Measurements from ENCODE around the gene MB21D2. TPM values are rescaled to one million over a fixed set of nuclear protein-coding genes. Genes with fewer than 3 reads are reported as not detected.
"Not testable (repeated sequence)": the region's sequence is repeated elsewhere in the genome, so short reads cannot be mapped to it uniquely, and the experiment has no call there.

The MB21D2 gene
- total RNA-seq, 1 experiment from 2014 or later: 2.8 TPM

GRCh38 chr3:192788816-192789515 is 128.7 kb downstream of the MB21D2 start:
- RAD21 ChIA-PET (ENCODE audit: low non-redundant PET in 1 of 2, low total read pairs in 2 of 2, uncharacterized antibody in 2 of 2, unreplicated experiment in 2 of 2); H3K79me2 ChIP-seq (ENCODE audit: insufficient read depth, low read length); H3K9me2 ChIP-seq (ENCODE audit: insufficient read depth); H3K9me3 ChIP-seq (ENCODE audit: control insufficient read depth in 1 of 2, insufficient read depth in 1 of 2, low read depth in 1 of 2, low read length in 2 of 2); H3K9ac ChIP-seq (ENCODE audit: low read length); H3K36me3 ChIP-seq (ENCODE audit: control insufficient read depth in 1 of 2, insufficient read depth in 2 of 2, low read length in 2 of 2); DNase-seq (ENCODE audit: low read depth, low spot score); BruUV-seq (replicated peaks); ATAC-seq; H3K4me3 ChIP-seq (replicated peaks in 1 of 2; ENCODE audit: low read depth in 1 of 2, low read length in 2 of 2); H3K4me2 ChIP-seq (ENCODE audit: low read length); POLR2A ChIA-PET; H3K27ac ChIP-seq (ENCODE audit: low read depth, low read length); H4K20me1 ChIP-seq (ENCODE audit: insufficient read depth); intact Hi-C loops (cut with micrococcal nuclease); H2AFZ ChIP-seq (ENCODE audit: low read depth, low read length, poor library complexity, severe bottlenecking); H3K4me1 ChIP-seq (ENCODE audit: control insufficient read depth in 1 of 2, insufficient read depth in 2 of 2, low read length in 2 of 2): not testable (repeated sequence)
- peak in 2 of 3 experiments; percentile 3 to 28; a peak in 1 of 6 replicates for TF ChIP-seq CTCF (IDR thresholded peaks at IDR 0.05 in 2 of 3, conservative IDR thresholded peaks at IDR 0.05 in 1 of 3; ENCODE audit: borderline replicate concordance in 1 of 3, insufficient read depth in 1 of 3, low read depth in 2 of 3, low read length in 2 of 3)
- CTCF ChIA-PET: interaction anchor here (1.0 kb wide), 1 partner anchor 14 kb away, joined by 3 read pairs; no protein-coding TSS in a partner anchor
- peaks cover 12% of the 10 kb centered on the region for H3K27me3 ChIP-seq (ENCODE audit: insufficient read depth, low read length)

DNA sequence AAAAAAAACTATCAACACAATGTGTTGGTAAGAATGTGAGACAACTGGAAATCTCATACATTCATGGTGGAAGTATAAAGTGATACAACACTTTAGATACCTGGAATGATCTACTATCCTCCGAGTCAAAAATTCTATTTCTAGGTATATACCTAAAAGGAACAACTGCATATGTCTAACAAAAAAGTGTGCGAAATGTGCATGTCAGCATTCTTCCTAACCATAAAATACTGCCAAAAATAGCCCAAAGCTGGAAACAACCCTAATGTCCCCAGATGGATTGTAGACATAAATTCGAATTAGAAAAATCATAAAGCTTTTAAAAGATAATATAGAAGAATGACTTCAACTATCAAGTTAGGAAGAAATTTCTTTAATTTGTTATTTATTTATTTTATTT is 139.1 kb downstream of the MB21D2 start:
- H3K4me3 ChIP-seq (replicated peaks in 1 of 2; ENCODE audit: low read depth in 1 of 2, low read length in 2 of 2): no peak overlapping the region
- no TSS peak for BruUV-seq (replicated peaks)
- RAD21 ChIA-PET (ENCODE audit: low non-redundant PET in 1 of 2, low total read pairs in 2 of 2, uncharacterized antibody in 2 of 2, unreplicated experiment in 2 of 2): no interaction called here
- H3K9me2 ChIP-seq (ENCODE audit: insufficient read depth): no peaks in the 10 kb centered on the region
- no peak for TF ChIP-seq SRF (IDR thresholded peaks at IDR 0.05; ENCODE audit: low read depth)
- TF ChIP-seq, protein P1, sequence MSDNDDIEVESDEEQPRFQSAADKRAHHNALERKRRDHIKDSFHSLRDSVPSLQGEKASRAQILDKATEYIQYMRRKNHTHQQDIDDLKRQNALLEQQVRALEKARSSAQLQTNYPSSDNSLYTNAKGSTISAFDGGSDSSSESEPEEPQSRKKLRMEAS (IDR thresholded peaks at IDR 0.05): no peak
- intact Hi-C loops (cut with micrococcal nuclease): no loop called here
- H3K27ac ChIP-seq (ENCODE audit: low read depth, low read length): no peak overlapping the region
- DNase-seq (ENCODE audit: low read depth, low spot score) (no peak), ATAC-seq (no peak)
- POLR2A ChIA-PET: no interaction called here
- no peaks in the 10 kb centered on the region for H3K36me3 ChIP-seq (ENCODE audit: control insufficient read depth in 1 of 2, insufficient read depth in 2 of 2, low read length in 2 of 2)
- H3K4me1 ChIP-seq (ENCODE audit: control insufficient read depth in 1 of 2, insufficient read depth in 2 of 2, low read length in 2 of 2): no peaks in the 10 kb centered on the region
- H3K4me2 ChIP-seq (ENCODE audit: low read length): no peak overlapping the region
- CTCF ChIA-PET: no interaction called here
- no peak overlapping the region for H2AFZ ChIP-seq (ENCODE audit: low read depth, low read length, poor library complexity, severe bottlenecking)
- no peaks in the 10 kb centered on the region for H3K79me2 ChIP-seq (ENCODE audit: insufficient read depth, low read length)
- H4K20me1 ChIP-seq (ENCODE audit: insufficient read depth): no peaks in the 10 kb centered on the region
- H3K27me3 ChIP-seq (ENCODE audit: insufficient read depth, low read length): peaks cover 17% of the 10 kb centered on the region; the same call in 1 of the 2 replicates
- H3K9ac ChIP-seq (ENCODE audit: low read length): no peak overlapping the region
- no peaks in the 10 kb centered on the region for H3K9me3 ChIP-seq (ENCODE audit: control insufficient read depth in 1 of 2, insufficient read depth in 1 of 2, low read depth in 1 of 2, low read length in 2 of 2)

DNA sequence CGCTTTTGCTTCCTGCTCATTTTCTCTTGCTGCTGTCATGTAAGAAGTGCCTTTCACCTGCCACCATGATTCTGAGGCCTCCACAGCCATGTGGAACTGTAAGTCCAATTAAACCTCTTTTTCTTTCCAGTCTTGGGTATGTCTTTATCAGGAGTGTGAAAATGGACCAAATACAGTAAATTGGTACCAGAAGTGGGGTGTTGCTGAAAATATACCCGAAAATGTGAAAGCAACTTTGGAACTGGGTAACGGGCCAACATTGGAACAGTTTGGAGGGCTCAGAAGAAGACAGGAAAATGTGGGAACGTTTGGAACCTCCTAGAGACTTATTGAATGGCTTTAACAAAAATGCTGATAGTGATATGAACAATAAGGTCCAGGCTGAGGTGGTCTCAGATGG is 143.3 kb downstream of the MB21D2 start:
- H3K9me2 ChIP-seq (ENCODE audit: insufficient read depth); H3K79me2 ChIP-seq (ENCODE audit: insufficient read depth, low read length); DNase-seq (ENCODE audit: low read depth, low spot score); POLR2A ChIA-PET; H3K4me2 ChIP-seq (ENCODE audit: low read length); H3K9ac ChIP-seq (ENCODE audit: low read length); H4K20me1 ChIP-seq (ENCODE audit: insufficient read depth); CTCF ChIA-PET; H3K9me3 ChIP-seq (ENCODE audit: control insufficient read depth in 1 of 2, insufficient read depth in 1 of 2, low read depth in 1 of 2, low read length in 2 of 2); H2AFZ ChIP-seq (ENCODE audit: low read depth, low read length, poor library complexity, severe bottlenecking); intact Hi-C loops (cut with micrococcal nuclease); H3K27ac ChIP-seq (ENCODE audit: low read depth, low read length); RAD21 ChIA-PET (ENCODE audit: low non-redundant PET in 1 of 2, low total read pairs in 2 of 2, uncharacterized antibody in 2 of 2, unreplicated experiment in 2 of 2); ATAC-seq; H3K36me3 ChIP-seq (ENCODE audit: control insufficient read depth in 1 of 2, insufficient read depth in 2 of 2, low read length in 2 of 2); BruUV-seq (replicated peaks); H3K4me3 ChIP-seq (replicated peaks in 1 of 2; ENCODE audit: low read depth in 1 of 2, low read length in 2 of 2); H3K4me1 ChIP-seq (ENCODE audit: control insufficient read depth in 1 of 2, insufficient read depth in 2 of 2, low read length in 2 of 2): not testable (repeated sequence)
- H3K27me3 ChIP-seq (ENCODE audit: insufficient read depth, low read length): peaks cover 13% of the 10 kb centered on the region; the same call in 1 of the 2 replicates

Data from HCT116 (cell line).